SK-N-SH (cell line): Measurements from ENCODE around the gene EIF2S2.

Experiments used
- NFIC ChIP-seq: IDR thresholded peaks from 2 replicates; pipeline ENCODE4 v1.4.0; 2012; ENCODE audit warnings: borderline replicate concordance
- RCOR1 ChIP-seq: fragments of 150-350 bp; IDR thresholded peaks from 2 replicates; pipeline ENCODE4 v1.6.1; 2017; ENCODE audit warnings: antibody characterized with exemption, low read length
- TCF12 ChIP-seq: IDR thresholded peaks from 2 replicates; pipeline ENCODE4 v1.4.0; 2012
- TF ChIP-seq, protein P1 (sequence below): fragments of 150-350 bp; IDR thresholded peaks from 2 replicates; pipeline ENCODE4 v1.6.1; 2017; ENCODE audit warnings: antibody characterized with exemption, low read length, low read depth, borderline replicate concordance
- TF ChIP-seq, protein P2 (sequence below): fragments of 200-600 bp; sonication (generic); IDR thresholded peaks from 2 replicates; pipeline ENCODE4 v1.6.1; 2017; ENCODE audit warnings: antibody characterized with exemption, mild to moderate bottlenecking, moderate library complexity
- TF ChIP-seq, protein P3 (sequence below): IDR thresholded peaks from 2 replicates; pipeline ENCODE4 v1.4.0; 2012; ENCODE audit warnings: low read depth

DNA sequence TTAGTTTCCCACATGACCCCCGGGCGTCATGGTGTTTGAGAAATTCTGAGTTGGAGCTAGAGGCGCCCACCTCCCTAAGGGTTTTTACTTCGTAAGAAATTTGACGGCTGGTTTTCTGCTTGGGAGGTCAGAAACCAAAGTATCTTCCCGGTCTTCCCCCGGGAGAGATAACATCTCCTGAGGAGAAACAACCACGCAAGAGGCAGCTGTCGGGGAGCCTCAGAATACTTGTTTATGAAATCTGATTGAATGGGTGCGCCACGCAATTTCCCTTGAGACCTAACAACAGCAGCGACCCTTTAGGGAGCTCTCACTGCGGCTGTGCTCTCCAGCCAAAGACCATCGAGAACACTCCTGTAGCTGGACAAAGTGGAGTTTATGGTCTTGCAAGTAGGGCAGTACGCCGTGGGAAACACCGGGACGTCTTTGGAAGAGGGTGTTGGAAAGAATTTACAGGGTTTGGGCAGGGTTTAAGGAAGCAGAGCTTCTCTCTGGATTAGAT lies 608 bp upstream of the EIF2S2 start:
- TF ChIP-seq NFIC: no peak
- TF ChIP-seq, protein P1, sequence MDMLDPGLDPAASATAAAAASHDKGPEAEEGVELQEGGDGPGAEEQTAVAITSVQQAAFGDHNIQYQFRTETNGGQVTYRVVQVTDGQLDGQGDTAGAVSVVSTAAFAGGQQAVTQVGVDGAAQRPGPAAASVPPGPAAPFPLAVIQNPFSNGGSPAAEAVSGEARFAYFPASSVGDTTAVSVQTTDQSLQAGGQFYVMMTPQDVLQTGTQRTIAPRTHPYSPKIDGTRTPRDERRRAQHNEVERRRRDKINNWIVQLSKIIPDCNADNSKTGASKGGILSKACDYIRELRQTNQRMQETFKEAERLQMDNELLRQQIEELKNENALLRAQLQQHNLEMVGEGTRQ: no peak
- TF ChIP-seq, protein P2, sequence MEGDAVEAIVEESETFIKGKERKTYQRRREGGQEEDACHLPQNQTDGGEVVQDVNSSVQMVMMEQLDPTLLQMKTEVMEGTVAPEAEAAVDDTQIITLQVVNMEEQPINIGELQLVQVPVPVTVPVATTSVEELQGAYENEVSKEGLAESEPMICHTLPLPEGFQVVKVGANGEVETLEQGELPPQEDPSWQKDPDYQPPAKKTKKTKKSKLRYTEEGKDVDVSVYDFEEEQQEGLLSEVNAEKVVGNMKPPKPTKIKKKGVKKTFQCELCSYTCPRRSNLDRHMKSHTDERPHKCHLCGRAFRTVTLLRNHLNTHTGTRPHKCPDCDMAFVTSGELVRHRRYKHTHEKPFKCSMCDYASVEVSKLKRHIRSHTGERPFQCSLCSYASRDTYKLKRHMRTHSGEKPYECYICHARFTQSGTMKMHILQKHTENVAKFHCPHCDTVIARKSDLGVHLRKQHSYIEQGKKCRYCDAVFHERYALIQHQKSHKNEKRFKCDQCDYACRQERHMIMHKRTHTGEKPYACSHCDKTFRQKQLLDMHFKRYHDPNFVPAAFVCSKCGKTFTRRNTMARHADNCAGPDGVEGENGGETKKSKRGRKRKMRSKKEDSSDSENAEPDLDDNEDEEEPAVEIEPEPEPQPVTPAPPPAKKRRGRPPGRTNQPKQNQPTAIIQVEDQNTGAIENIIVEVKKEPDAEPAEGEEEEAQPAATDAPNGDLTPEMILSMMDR: no peak
- TF ChIP-seq, protein P3, sequence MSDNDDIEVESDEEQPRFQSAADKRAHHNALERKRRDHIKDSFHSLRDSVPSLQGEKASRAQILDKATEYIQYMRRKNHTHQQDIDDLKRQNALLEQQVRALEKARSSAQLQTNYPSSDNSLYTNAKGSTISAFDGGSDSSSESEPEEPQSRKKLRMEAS: no peak
- TF ChIP-seq RCOR1: no peak
- TF ChIP-seq TCF12: no peak
